Measurements from ENCODE around the gene NEGR1. TPM values are rescaled to one million over a fixed set of nuclear protein-coding genes. Genes with fewer than 3 reads are reported as not detected.

Gene NEGR1
- total and polyA plus RNA-seq, 10 donors = 0.07 to 1.3 (median 0.54) TPM

DNA sequence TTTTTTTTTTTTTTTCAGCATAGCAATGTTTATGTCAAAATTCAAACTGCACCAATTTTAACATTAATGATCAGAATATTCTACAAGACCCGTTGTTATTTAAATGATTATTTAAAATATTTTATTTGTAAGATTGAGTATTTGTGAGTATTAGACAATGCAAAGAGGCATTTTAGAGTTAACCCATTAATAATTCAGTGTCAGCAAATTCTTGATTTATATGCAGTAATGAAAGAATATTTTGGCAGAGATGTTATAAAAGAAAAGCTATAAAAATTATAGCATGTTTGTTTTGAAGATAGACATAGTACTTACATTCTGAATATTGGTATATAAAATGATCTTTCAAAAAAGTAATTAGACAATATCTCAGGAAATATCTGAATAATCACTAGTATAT is 932.0 kb downstream of the NEGR1 start:
- WGBS, 5 donors = 75 to 92% (median 84%) methylated on average over 1 of the region's 1 CpG
- no peak for DNase-seq

More for the DNA sequence above, 932.0 kb downstream of the NEGR1 start:
- TF ChIP-seq POLR2AphosphoS5 (IDR thresholded peaks at IDR 0.05) (no peak), POLR2A (IDR thresholded peaks at IDR 0.05) (no peak)
- TF ChIP-seq, protein P1, sequence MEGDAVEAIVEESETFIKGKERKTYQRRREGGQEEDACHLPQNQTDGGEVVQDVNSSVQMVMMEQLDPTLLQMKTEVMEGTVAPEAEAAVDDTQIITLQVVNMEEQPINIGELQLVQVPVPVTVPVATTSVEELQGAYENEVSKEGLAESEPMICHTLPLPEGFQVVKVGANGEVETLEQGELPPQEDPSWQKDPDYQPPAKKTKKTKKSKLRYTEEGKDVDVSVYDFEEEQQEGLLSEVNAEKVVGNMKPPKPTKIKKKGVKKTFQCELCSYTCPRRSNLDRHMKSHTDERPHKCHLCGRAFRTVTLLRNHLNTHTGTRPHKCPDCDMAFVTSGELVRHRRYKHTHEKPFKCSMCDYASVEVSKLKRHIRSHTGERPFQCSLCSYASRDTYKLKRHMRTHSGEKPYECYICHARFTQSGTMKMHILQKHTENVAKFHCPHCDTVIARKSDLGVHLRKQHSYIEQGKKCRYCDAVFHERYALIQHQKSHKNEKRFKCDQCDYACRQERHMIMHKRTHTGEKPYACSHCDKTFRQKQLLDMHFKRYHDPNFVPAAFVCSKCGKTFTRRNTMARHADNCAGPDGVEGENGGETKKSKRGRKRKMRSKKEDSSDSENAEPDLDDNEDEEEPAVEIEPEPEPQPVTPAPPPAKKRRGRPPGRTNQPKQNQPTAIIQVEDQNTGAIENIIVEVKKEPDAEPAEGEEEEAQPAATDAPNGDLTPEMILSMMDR (IDR thresholded peaks at IDR 0.05 in 8 of 11, conservative IDR thresholded peaks at IDR 0.05 in 3 of 11) = no peak
- intact Hi-C loops (cut with DNase I; ENCODE audit: low total_unique reads) = no loop called here
- Histone ChIP-seq H3K4me1 (no peaks in the 10 kb centered on the region), H3K27ac (no peak overlapping the region), H3K36me3 (no peaks in the 10 kb centered on the region), H3K27me3 (replicated peaks in 1 of 7) (no peaks in the 10 kb centered on the region), H3K9me3 (peaks cover 0 to 13% (median 3%) of the 10 kb centered on the region in 8 donors), H3K4me3 (no peak overlapping the region)

Small RNAs within 50 kb of the gene (small RNA-seq; reads per million reads assigned to genes)
- gene AL358453.1 (0 reads per million in 4 donors), gene AL359821.1 (0 reads per million in 4 donors)
